GM12874 (cell line): ENCODE measurements around the gene CAMK2D.

Source experiments
- TF ChIP-seq, protein P1 (sequence below): IDR thresholded peaks from 2 replicates; pipeline ENCODE4 v1.5.1; 2011; ENCODE audit warnings: low read depth, mild to moderate bottlenecking, control low read depth, low read length, moderate library complexity; ENCODE audit not compliant: insufficient read depth

CAMK2D gene

DNA sequence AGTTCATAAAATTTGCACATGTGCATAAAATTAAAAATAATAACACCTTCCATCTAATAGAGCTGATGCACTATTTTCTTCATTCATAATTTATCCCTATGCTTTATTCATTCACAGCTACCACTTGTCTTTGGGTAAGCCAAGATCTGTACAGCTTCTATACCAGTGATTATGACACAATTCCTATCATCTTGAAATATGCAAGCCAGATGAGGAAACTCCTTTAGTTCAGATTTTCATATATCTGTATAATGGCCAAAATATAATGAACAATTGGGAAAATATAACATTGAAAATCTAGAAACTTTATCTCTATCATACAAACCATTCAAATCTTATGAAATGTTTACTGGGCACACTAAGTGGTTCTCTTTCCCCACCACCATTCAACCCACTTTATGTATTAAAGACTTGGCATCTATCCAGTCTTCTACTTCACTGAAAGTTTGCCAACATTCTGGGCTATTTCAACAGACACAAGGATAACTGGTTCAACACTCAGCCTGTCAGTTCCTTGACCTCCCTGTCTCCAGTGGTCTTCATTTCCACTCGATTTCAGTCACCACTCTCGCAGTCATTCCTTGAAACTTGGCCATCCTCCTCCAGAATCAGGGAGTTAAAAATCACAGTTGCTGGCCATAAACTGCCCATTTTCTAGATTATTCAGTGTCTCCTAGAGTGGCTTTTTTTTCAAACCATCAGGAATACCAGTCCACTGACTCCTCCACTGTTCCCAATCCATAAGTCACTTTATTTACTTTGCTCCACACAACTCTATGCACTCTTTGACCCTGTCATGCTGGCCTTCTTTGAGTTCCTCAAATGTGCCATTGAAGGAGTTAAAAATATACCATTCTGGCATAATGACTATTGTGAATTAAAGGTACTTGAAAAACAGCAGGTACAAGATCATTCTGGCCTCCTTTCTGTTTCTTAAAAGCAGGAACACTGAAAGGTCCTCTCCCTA lies 85.5 kb downstream of the CAMK2D start:
- TF ChIP-seq, protein P1, sequence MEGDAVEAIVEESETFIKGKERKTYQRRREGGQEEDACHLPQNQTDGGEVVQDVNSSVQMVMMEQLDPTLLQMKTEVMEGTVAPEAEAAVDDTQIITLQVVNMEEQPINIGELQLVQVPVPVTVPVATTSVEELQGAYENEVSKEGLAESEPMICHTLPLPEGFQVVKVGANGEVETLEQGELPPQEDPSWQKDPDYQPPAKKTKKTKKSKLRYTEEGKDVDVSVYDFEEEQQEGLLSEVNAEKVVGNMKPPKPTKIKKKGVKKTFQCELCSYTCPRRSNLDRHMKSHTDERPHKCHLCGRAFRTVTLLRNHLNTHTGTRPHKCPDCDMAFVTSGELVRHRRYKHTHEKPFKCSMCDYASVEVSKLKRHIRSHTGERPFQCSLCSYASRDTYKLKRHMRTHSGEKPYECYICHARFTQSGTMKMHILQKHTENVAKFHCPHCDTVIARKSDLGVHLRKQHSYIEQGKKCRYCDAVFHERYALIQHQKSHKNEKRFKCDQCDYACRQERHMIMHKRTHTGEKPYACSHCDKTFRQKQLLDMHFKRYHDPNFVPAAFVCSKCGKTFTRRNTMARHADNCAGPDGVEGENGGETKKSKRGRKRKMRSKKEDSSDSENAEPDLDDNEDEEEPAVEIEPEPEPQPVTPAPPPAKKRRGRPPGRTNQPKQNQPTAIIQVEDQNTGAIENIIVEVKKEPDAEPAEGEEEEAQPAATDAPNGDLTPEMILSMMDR = no peak

DNA sequence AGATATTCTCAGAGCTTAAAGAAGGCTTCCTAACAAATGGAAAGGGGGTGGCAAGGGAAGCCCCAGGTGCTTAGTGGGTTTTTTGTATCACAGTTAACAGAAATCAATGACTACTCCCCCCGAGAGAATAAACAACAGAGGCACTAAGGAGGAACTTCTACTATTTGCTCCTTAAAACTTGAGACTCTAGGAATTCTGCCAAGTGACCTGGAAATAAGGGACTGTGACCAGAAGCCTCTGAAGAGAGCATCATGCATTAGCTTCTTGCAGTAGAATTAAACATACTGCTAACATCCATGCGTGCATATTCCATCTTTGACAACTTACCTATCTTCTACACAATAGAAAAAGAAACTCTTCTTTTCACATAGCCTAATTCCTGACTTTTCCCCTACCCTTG lies 86.8 kb downstream of the CAMK2D start:
- TF ChIP-seq, protein P1 = no peak

DNA sequence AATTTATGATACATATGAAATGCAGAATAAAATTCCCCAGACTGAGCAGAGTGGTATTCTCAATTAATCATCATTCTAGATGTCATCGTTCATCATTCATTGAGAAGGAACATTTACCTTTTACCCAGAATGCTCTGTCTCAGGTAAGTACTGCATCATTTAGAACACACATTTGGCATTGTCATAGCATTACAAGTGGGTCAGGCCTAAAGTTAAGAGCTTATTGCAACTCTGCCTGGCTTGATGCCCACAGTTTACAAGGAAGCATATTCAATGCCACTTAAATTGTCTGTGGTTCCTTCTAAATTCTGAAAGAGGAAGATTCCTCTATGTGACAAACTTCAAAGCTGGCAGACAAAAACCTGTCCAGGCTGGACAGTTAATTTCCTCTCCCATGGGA lies 87.3 kb downstream of the CAMK2D start:
- TF ChIP-seq, protein P1 = no peak

DNA sequence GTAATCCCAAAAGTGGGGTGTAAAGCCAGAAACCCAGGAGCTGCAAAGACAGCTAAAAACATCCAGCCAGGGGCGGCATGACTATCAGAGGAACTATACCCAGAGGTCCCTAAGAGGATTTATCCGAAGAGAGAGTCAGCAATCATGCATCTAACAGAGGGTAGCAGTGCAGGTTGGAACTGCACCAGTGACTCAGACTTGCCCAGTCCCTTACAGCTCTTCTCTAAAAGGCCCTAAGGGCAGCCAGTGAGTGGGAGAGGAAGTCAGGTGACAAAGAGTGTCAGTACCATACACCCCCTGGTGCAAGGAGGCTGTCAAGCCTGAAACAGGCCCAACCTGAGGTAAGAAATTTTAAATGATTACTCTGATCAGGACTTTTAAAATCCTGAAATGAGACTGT lies 88.1 kb downstream of the CAMK2D start:
- TF ChIP-seq, protein P1 = peak; percentile 7; the same call in 1 of the 2 replicates

DNA sequence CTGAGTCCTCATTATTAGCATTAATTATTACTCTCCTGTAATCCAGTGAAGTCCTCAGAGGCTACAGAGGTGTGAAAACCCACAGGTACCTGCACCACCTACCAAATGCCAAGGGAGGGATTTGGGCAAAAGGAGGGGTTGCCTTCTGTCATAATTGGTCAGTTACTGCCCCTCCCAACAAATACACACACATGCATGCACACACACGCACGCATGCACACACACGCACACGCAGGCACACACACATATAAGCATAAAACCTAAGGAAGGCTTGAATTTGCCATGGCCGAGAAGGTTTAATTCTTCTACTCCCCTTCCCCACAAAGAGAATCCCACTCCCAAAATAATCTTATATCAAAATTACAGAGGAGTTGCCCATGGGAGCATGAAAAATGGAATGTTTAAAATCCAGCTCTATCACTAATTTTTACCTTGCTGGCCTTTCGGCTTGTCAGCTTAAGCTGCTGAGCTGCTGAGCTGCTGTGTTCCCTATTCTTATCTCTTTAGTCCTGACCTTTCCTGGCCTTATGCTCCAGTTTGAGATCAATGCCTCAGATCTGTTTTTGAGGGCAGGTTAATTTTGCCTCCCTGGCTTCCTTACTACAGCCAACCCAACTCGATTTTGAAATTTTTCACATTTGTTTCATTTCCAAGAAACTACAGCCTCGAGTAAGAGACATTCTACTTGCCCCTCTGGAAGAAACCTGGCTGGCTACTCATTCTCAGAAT lies 95.0 kb downstream of the CAMK2D start:
- TF ChIP-seq, protein P1 = no peak

DNA sequence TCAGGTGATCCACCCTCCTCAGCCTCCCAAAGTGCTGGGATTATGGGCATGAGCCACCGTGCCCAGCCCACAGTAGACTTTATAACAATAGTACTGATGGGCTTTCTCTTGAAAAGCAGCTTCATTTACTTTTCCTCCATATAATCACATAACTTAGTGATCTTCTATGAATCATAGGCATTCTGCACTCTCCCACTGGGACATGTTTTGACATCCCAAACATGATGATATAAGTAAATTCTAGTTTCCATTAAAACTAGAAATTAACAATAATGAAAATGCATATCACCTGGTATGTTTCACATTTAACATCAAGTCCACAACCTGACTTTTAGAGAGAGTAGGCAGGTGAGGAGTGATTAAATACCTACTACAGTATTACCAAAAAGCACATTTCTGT lies 96.5 kb downstream of the CAMK2D start:
- TF ChIP-seq, protein P1 = no peak

DNA sequence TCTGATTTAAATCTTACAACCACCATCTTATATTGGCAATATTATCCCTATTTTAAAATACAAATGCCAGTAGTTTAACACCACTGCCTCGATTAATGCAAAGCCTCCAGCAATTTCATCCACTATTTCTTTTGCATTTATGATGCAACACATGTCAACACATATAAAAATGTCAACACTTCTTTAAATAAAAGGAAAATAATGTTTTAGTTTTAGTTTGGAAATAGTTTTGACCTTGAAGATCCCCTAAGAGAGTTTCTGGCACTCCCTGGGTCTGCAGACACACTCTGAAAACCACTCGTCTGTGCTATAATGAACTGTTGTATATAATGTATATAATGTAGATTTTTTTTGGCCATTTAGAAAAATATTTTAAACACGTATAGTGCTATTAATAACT lies 99.0 kb downstream of the CAMK2D start:
- TF ChIP-seq, protein P1 = no peak
